ENCODE measurements around the gene HAGHL.
"Not testable (repeated sequence)": the region's sequence is repeated elsewhere in the genome, so short reads cannot be mapped to it uniquely, and the experiment has no call there.

The HAGHL gene

DNA sequence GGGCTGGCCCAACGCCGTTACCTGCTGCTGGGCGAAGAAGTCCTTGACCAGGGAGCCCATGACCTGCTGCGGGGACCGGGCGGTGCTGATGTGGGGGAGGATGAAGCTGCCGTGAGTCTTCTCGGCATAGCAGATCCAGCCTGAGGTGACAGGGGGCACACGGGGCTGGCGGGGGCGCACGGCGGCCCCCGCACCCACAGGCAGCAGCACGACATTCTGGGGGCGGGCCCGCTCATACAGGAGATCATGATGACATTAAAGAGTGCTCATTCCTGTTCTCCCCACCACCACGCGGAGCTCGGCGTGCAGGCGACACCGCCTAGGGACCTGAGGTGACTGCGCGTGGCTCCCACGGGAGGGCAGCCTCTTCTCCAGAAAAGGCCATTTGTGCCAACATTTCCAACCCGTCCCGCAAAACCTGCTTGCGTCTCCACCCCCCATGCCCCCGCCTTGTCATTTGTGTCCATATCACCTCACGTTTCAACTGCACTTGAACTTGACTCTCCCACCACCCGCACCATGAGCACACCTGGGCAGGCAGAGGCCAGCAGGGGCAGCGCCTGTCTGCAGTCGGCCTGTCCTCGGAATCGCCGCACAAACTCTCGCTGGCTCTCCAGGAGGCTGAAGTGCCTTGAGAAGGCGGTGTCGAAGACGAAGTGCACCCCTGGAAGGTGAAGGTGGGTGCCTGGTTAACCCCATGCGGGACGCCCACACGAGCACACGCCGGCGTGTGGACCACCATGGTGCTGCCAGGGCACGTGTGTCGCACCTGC lies 7.5 kb downstream of the HAGHL start:
- DNase-seq (ENCODE audit: low read depth) = no peak

DNA sequence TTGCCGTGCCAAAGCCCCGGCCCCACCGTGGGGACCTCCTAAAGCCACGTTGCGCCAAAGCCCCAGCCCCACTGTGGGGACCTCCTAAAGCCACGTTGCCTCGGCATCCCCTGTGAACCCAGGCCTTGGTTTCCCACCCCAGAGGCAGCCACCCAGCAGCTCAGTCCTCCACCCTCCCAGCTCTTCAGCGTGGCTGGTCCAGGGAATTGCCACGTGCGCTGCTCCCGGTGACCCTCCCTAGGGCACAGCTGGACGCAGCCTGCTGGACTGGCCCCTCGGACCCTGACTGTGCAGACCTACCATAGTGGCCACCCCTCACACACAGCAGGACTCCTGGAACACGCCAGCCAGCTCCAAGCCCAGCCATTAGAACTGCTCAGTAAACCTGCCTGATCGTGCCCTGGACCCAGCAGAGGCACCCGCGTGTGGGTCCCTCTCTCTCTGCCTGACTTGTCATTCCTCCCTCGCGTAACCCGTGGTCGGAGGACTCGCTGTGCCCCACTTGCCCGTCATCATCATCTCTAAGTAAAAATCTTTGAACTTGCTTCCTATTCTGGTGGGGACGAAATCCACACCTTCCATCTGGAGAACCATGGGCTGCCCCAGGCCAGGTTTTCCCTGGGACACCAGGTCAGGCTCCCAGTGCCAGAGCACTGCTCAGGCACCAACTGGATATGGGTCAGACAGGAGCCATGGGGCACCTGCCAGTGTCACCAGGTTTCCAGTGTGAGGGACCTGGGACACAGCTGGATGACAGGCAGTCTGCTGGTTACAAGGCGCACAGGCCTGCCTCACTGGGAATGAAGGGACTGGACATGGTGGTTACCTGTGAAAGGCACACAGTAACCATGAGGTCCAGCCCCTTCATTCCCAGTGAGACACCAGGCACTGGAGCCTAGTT lies 8.3 kb downstream of the HAGHL start:
- DNase-seq (ENCODE audit: low read depth) = no peak

DNA sequence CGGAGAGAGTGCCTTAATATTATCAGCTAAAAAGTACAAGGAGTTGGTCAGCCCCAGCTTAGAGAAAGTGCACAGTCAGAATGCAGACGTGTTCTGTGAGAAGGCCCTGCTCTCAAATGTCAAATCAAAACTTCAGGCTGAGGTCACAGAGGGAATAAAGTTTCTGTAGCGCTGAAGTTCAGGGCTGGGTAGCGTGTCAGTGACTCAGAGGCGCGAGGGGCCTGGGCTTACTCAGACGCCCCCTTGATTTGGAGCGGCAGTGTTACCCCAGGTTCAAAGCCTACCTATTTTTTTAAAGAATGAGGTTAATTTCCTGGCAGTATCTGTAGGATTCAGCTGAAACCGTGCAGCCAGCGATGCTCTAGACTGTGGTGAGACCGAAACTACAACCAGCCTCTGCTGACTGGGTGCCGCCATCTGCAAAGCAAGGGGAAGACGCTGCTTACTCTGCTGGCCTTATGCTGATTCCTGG lies 9.1 kb downstream of the HAGHL start:
- no peak for DNase-seq (ENCODE audit: low read depth)

DNA sequence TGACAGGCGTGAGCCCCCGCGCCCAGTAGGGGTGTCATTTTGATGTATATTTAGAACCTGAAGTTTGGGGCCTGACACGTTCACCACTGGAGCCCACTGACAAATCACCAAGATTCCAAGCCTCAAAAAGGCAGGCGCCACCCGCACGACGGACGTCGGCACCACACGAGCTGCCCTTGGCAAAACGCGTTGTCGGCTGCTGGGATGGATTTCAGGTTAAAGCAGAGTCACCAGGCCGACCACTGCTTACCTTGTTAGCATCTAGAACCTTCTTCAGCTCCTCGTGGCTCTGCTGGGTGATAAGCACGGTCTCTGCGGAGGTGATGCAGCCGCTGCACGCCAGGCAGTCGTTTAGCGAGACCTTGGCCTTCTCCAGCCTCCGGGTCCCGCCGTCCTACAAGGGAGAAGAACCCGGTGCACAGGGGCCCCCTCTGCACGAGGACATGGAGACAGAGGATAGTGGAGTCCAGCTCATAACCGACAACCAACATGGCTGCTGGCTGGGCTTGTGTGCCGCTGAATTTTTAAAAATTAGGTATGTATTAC lies 10.1 kb downstream of the HAGHL start:
- DNase-seq (ENCODE audit: low read depth) = no peak

DNA sequence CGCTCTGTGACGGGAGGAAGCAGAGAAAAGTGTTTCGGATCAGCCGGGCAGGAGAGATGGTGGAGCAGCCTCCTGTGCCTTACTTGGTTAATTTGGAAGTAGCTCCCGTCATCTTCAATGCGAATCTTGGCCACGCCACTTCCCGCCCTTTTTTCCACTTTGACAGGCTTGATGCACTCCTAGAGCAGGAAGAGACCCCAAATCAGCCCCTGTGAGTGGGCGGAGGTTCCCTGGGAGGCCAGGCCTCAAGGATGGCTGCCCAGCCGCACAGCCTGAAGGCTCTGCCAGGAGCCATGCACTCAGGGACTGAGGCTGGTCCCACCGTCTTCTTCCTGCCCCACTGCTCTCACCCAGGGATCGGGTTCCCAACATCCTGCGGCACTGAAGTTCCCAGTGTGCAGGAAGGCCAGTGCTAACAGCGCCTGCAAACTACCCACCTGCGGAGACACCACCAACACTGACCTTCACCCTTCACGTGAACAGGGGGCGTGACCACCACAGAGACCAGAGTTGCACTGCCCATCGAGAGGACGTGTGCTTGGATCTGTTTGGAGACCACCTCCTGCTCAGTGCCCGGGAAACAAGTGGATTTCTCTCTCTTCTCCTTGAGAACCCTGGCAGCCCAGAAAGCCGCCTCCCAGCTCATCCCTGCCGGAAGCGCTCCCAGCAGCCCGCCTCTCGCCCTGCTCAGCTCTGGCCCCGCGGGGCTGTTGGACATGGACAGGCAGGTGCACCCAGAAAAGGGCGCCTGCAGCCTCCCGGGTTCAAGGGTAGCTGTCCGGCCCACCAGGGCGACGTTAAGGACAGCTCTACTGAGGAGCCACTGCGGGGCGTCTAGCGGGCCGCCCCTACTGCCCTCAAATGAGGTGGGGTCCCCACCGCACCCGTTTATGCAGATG lies 12.9 kb downstream of the HAGHL start:
- DNase-seq (ENCODE audit: low read depth) = no peak

DNA sequence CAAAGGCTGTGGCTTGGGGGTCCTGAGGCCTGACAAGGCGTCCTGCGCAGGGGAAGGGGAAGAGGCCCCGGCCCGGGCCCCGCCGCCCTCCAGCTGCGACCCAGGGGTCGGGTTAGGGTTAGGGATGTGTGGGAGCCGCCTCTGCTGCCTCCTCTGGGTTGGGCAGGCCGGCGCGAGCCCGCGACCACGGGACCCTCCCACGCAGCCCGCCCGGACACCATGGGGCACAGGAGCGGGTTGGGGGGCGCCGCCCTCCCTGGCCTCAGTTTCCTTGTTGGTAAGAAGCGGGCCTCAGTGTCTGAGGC lies 13.5 kb downstream of the HAGHL start:
- no peak for DNase-seq (ENCODE audit: low read depth)

DNA sequence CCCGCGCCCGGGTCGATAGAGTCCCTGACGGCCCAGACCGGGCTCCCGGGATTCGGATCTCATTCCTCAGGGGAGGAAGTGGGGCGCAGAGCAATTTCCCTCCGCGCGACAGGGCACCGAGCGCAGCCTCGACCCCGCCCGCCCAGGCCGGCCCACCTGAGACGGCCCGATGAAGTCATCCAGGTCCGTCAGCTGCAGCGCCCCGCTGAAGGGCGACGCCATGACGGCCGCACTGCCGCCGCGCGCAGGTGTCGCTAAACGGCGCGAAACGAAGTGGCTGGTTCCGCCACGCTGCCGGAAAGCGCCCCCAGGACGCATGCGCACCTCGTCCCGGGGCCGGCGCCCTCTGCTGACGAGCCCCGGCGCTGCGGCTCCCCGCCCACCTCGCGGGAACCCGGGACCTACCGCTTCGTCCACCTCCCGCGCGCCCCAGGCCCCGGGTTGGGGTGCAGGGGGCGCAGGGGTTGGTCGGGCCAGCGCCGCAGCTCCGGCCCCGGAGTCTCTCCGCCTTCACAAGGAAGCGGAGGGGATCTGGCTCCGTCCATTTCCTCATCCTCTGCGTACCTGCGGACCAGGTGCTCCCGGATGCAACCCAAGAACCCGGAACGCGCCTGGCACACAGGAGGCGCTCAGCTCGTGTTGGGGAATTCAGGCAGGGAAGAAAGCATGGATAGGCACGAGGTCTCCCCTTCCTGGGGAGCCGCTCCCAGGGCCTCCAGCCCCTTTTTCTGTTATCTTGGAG lies 14.0 kb downstream of the HAGHL start, which contains the start of gene CIAO3:
TSS of gene CIAO3 (minus strand) at position 234 of the 742 bp plus-strand sequence. CDS start at position 222, 12 bp downstream.
- DNase-seq (ENCODE audit: low read depth) = peak; percentile 87

DNA sequence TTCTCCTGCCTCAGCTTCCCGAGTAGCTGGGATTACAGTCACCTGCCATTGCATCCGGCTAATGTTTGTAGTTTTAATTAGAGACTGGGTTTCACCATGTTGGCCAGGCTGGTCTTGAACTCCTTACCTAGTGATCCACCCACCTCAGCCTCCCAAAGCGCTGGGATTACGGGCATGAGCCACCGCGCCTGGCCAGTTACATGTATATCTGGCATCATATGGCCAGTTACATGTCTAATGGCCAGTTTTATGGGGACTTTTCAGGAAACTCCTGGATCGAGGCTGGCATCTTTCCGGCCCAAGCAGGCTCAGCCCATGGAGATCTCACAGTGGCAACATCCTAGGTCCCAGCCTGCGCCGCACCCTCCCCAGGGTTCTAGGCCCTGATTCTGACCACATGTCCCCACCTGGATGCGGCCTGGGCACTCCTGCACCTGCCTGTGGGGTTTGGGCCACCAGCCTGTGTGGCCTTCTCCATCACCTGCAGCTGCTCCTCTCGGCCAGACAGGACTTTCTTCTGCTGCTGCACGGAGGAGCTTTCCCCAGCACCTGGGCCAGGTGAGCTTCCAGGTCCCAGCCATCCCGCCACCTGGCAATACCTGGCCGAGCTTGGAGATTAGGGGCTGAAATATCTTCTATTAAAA lies 15.2 kb downstream of the HAGHL start:
- DNase-seq (ENCODE audit: low read depth) = no peak

DNA sequence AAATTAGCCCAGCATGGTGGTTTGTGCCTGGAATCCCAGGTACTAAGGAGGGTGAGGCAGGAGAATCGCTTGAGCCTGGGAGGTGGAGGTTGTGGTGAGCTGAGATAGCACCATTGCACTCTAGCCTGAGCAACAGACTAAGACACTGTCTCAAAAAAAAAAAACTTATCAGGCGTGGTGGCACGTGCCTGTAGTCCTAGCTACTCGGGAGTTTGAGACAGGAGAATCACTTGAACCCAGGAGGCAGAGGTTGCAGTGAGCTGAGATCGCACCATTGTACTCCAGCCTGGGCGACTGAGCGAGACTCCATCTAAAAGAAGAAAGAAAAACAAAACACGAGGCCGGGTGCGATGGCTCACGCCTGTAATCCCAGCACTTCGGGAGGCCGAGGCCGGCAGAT lies 16.0 kb downstream of the HAGHL start:
- not testable (repeated sequence) for DNase-seq (ENCODE audit: low read depth)

DNA sequence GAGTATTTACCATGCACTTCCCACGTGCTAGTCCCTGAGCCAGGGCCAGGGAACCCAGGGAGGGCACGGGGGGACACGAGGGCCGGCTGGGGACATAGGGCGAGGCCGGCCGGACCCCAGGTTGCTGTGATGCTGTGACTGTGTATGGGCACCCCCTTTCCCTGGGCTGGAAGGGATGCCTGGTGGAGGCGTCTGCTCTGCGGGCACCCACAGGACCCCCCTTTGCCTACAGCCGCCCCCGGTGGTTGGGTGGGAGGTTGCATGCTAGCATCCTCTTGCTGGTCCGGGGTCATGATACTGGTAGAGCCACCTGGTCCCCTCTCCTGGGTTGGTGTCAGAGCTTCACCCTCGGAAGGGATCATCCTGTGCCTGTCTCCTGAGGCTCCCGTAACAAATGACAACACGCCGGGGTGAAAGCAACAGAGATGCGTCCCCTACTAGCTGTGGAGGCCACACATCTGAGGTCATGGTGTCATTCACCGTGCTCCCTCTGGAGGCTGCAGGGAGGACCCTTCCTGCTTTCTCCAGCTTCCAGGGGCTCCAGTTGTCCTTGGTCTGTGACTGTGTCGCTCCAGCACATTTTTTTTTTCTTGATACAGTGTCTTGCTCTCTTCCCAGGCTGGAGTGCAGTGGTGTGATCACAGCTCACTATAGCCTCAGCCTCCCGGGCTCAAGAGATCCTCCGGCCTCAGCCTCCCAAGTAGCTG lies 17.0 kb downstream of the HAGHL start:
- no peak for DNase-seq (ENCODE audit: low read depth)

DNA sequence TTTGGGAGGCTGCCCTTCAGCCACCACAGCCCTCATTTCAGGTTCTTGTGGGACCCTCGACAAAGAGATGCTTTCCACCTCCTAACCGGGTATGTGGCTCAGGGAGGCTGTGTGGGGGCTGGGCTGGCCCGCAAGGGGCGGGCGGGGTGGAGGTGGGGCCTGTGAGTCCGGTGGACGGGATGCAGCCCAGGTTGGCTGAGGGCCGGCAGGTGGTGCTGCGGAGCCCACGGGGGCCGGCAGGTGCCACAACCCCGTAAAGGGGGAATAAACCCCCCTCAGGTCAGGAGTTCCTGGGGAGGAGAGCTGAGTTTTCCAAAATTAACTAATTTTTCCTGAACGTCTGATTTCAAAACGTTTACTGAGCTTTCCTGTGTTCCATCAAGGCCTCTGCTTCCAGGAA lies 18.8 kb downstream of the HAGHL start:
- no peak for DNase-seq (ENCODE audit: low read depth)

DNA sequence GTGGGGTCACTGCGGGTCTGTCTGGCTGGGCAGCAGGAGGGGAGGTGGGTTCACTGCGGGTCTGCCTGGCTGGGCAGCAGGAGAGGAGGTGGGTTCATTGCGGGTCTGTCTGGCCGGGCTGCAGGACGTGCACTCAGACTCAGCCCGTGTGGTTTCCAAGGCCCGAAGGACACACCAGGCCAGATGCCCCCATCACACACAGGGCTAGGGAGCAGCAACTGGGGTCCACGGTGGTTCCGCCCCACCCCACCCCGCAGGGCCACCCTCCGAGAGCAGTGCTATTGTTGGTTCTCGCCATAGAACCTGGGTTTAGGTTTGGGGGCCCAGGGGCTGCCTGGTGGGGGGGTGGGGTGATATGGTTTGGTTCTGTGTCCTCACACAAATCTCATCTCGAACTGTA lies 19.7 kb downstream of the HAGHL start:
- DNase-seq (ENCODE audit: low read depth) = no peak

DNA sequence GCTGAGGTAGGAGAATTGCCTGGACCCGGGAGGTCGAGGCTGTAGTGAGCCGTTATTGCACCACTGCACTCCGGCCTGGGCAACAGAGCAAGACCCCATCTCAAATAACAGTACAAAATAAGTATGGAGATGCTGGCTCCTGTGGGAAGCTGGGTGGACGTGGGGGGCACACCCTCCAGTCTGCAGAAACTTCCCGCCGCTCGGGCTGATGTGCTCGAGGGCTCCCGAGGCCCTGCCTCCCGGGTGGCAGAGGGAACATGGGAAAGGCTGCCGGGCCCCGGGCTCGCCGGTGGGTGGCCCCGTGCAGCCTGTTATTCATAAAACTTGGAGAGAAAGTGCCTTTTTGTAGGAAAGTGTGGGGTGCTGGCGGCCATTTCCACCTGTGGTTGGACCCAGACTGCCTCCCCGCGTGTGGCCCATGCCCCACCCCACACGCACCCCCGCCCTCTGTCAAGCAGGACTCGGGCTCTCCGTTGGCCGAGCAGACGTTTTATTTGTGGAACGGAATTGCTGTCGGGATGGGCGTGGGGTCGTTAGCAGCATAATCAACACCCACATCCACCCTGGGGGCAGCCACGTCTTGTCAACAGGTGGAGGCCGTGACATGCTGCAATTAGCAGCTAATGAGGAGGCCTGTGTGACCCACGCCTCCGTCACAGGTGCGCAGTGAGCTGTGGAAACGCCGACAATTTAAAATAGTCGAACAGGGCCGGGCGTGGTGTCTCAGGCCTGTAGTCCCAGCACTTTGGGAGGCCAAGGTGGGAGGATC lies 21.3 kb downstream of the HAGHL start:
- DNase-seq (ENCODE audit: low read depth) = no peak

DNA sequence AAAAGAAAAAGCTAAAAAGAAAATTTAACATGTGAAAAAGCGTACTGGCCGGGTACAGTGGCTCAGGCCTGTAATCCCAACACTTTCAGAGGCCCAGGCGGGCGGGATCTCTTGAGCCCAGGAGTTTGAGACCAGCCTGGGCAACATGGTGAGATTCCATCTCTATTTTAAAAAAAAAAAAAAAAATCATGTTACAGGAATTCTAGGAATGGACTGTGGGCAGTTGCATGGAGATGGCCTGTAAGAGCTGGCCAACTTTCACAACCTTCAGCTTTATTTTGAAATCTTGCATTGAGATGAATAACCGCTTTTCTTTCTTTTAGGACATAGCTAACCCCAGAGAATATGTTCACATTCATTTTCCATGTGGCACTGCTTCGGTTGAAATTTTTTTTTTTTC lies 22.1 kb downstream of the HAGHL start:
- no peak for DNase-seq (ENCODE audit: low read depth)

DNA sequence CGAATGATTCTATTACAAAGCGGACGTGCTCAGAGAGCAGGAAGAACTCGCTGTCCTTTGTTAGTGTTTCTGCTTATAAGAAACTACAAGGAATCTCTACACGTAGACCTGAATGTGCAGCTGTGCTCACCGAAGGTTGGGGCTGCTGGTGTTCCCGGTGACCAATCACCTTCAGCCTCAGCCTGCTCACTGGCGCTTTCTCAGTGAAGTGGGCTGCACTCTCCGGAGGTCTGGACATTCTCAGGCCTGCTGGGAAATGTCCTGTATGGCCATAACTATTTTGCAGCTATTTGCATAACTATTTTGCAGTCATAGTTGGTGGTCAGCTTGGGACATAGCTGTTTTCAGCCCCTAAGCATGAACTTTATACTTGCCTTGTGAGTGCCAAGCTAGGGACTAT lies 23.6 kb downstream of the HAGHL start:
- no peak for DNase-seq (ENCODE audit: low read depth)

DNA sequence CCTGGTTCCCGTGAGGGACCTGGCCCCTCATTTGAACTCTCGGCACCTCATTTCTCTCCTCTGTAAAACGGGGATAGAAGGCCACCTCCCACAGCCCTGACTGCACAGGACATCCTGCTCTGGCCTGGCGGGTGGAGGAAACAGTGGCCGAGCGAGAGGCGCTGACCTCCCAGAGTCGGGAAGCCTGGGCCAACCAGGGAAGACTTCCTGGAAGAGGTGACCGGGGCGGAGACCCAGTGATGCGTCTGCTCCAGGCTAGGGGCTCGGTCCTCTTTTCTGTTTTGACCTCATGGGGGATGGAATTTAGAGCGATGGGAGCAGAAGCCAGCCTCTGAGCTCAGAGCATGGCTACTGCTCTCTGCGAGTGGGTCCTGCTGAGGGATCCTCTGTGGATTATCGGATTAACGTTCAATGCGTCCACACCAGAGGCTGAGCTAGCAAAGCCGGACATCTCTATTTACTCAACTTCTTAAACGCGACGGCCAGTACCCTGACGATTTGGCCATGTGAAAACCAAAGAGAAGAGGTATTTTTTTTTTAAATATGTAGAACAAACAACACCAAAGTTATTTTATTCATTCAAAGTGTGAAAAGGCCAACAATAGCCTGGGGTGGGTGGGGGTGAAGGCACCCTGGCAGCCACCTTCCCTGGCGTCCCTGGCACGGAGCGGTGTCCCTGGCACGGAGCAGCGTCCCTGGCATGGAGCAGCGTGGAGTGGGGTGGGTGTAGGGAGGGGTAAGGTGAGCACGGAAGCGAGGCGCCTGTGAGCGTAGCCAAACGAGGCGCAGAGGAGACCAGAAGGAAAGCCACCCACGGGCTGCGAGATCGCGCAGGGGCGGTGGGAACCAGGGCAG lies 24.5 kb downstream of the HAGHL start:
- no peak for DNase-seq (ENCODE audit: low read depth)

DNA sequence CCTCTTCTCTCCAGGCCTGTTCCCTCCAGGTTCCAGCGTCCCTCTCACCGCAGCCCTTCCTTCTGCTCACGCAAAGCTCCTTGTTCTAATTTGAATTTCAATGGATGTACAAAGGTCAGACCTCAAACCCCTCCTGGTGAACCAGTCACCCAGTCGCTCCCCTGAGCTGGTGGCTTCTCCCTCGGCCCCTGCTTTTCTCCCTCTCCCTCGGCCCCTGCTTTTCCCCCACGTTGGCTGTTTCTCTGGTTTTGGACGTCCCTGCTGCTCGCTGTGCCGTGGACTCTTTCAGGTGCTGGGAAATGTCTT lies 25.1 kb downstream of the HAGHL start:
- DNase-seq (ENCODE audit: low read depth) = no peak

DNA sequence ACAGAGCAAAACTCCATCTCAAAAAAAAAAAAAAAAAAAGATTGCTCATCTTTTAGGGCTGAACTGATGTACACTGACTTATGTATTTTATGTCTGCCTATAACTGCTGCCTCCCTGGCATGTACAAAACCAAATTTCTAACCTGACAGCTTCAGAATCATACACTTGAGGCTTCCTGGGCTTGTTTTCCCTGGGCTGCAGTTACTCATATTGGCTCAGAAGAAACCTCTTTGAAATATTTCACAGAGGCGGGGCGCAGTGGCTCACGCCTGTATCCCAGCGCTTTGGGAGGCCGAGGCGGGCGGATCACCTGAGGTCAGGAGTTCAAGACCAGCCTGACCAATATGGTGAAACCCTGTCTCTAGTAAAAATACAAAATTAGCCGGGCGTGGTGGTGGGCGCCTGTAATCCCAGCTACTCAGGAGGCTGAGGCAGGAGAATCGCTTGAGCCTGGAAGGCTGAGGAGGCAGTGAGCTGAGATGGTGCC lies 27.3 kb downstream of the HAGHL start:
- DNase-seq (ENCODE audit: low read depth) = not testable (repeated sequence)
